HepG2 (cell line): ENCODE data around the gene CRLF1. TPM values are rescaled to one million over a fixed set of nuclear protein-coding genes. Genes with fewer than 3 reads are reported as not detected.
A peak's percentile ranks its signal among the peaks of the same experiment; 100 is the strongest.

Source experiments
- BRF2 ChIP-seq: sonication (generic); formaldehyde crosslinking; IDR thresholded peaks from 2 replicates; pipeline ENCODE4 v1.8.1; 2022; ENCODE audit warnings: mild to moderate bottlenecking, missing genetic modification reagents
- CREM ChIP-seq, 2 experiments: sonication (generic) in 1 of 2; formaldehyde crosslinking in 1 of 2; IDR thresholded peaks; 2 replicates each; pipeline versions ENCODE4 v1.4.0 to v1.6.1; 2016 to 2020; ENCODE audit warnings: antibody characterized with exemption in 1 of 2, mild to moderate bottlenecking in 1 of 2, missing genetic modification reagents in 1 of 2
- GLMP ChIP-seq: sonication (generic); formaldehyde crosslinking; IDR thresholded peaks from 2 replicates; pipeline ENCODE4 v1.9.0; 2021; ENCODE audit warnings: missing genetic modification reagents, mild to moderate bottlenecking, borderline replicate concordance
- MAFG ChIP-seq: sonication (generic); formaldehyde crosslinking; IDR thresholded peaks from 2 replicates; pipeline ENCODE4 v1.5.1; 2020; ENCODE audit warnings: mild to moderate bottlenecking, missing genetic modification reagents
- SYNCRIP ChIP-seq: fragments of 200-400 bp; formaldehyde crosslinking; IDR thresholded peaks from 2 replicates; pipeline ENCODE4 v1.6.1; 2018; ENCODE audit warnings: mild to moderate bottlenecking, low read depth, low read length; ENCODE audit not compliant: insufficient read depth
- THAP8 ChIP-seq: sonication (generic); formaldehyde crosslinking; IDR thresholded peaks from 2 replicates; pipeline ENCODE4 v1.5.1; 2020; ENCODE audit warnings: missing genetic modification reagents, mild to moderate bottlenecking, borderline replicate concordance
- TRIM24 ChIP-seq: sonication (generic); formaldehyde crosslinking; IDR thresholded peaks from 2 replicates; pipeline ENCODE4 v1.8.0; 2022; ENCODE audit warnings: mild to moderate bottlenecking, missing genetic modification reagents
- YY1 ChIP-seq: IDR thresholded peaks from 2 replicates; pipeline ENCODE4 v1.6.1; 2011; ENCODE audit warnings: low read length, low read depth, moderate library complexity, mild to moderate bottlenecking; ENCODE audit not compliant: insufficient read depth, insufficient replicate concordance
- ZBTB25 ChIP-seq: IDR thresholded peaks from 2 replicates; pipeline ENCODE4 v1.6.1; 2018; ENCODE audit warnings: missing genetic modification reagents
- ZNF318 ChIP-seq: sonication (generic); formaldehyde crosslinking; IDR thresholded peaks from 2 replicates; pipeline ENCODE4 v1.4.0; 2020; ENCODE audit warnings: mild to moderate bottlenecking, missing genetic modification reagents
- ZNF800 ChIP-seq: sonication (generic); formaldehyde crosslinking; IDR thresholded peaks from 2 replicates; pipeline ENCODE4 v1.4.0; 2020; ENCODE audit warnings: missing genetic modification reagents
- ZSCAN31 ChIP-seq: sonication (generic); formaldehyde crosslinking; IDR thresholded peaks from 2 replicates; pipeline ENCODE4 v1.5.0; 2020; ENCODE audit warnings: low read depth, mild to moderate bottlenecking, missing genetic modification reagents
- polyA plus RNA-seq, 8 experiments: library from polyadenylated mRNA; depleted of rRNA in 3 of 8; stranded (reverse) in 7 of 8; unstranded in 1 of 8; fragments of >200 nt; fragmentation: Illumina TruSeq in 4 of 8; extraction: Trizol in 4 of 8; gene quantifications; 2 replicates each; pipeline versions ENCODE4 v1.2.1 to v1.2.3, GENCODE V29; 2011 to 2016; ENCODE audit warnings: low read depth in 4 of 8, missing spikeins in 1 of 8, mixed read lengths in 1 of 8; ENCODE audit not compliant: insufficient read depth in 1 of 8
- total RNA-seq, 5 experiments: library from RNA; depleted of rRNA; stranded (reverse); fragments of >200 nt; fragmentation: Illumina TruSeq; extraction: Trizol; gene quantifications; 2 replicates each; pipeline ENCODE4 v1.2.3, GENCODE V29; 2016; ENCODE audit warnings: low read depth in 1 of 5

Gene CRLF1
- total and polyA plus RNA-seq, 2 of the 13 experiments (the other 11 are each of a cell fraction or from before 2014, with no cell fraction given) = 217 to 296 TPM

- TF ChIP-seq ZNF800 (CRISPR knock-in tag) (peak; percentile 17; the same call in 1 of the 2 replicates), ZNF318 (peak; percentile 77; the same call in 1 of the 2 replicates), GLMP (CRISPR knock-in tag) (no peak), MAFG (no peak), SYNCRIP (no peak), ZBTB25 (CRISPR knock-in tag) (peak; percentile 81), ZSCAN31 (CRISPR knock-in tag) (peak; percentile 86), CREM (IDR thresholded peaks at IDR 0.05) (no peak), CREM (CRISPR knock-in tag; IDR thresholded peaks at IDR 0.05) (no peak), TRIM24 (CRISPR knock-in tag) (no peak), YY1 (peak; percentile 21), BRF2 (CRISPR knock-in tag) (peak; percentile 66), THAP8 (CRISPR knock-in tag) (no peak)
Observed at GRCh38 chr19:18588611-18589379, 17.8 kb downstream of the CRLF1 start, which contains the start of gene REX1BD (continued).
